Body of pancreas (tissue), 4 donors: ENCODE measurements around the gene SCCPDH. TPM values are rescaled to one million over a fixed set of nuclear protein-coding genes. Genes with fewer than 3 reads are reported as not detected.

Experiments used
- ATAC-seq: fragments of 150-250 bp; one replicate; pipeline ENCODE4 v1.9.1; 2016
- DNase-seq, 4 donors: peaks; one replicate each; pipeline ENCODE4 v3.0.0-alpha.2; 2019
- H3K27ac ChIP-seq, 4 donors: fragments of 200-600 bp; sonication (generic); 1 replicate in 3 of 4; 2 replicates in 1 of 4; pipeline versions ENCODE4 v1.5.1 to v1.6.1; 2016 to 2019; ENCODE audit warnings: mild to moderate bottlenecking in 1 of 4, mixed read lengths in 1 of 4, moderate library complexity in 1 of 4
- H3K27me3 ChIP-seq, 2 donors: fragments of 200-600 bp; sonication (generic); one replicate each; pipeline ENCODE4 v1.6.0; 2016; ENCODE audit warnings: mild to moderate bottlenecking in 1 of 2
- H3K36me3 ChIP-seq, 2 donors: fragments of 200-600 bp; sonication (generic); replicated peaks in 1 of 2; 2 replicates each; pipeline ENCODE4 v1.5.1; 2016; ENCODE audit warnings: low read depth in 2 of 2; ENCODE audit not compliant: insufficient read depth in 1 of 2
- H3K4me1 ChIP-seq: fragments of 200-600 bp; sonication (generic); one replicate; pipeline ENCODE4 v1.6.0; 2016
- H3K4me3 ChIP-seq, 2 donors: fragments of 200-600 bp; sonication (generic); 1 replicate in 1 of 2; 2 replicates in 1 of 2; pipeline ENCODE4 v1.5.1; 2016 to 2019
- H3K9me3 ChIP-seq, 3 donors: fragments of 200-600 bp; sonication (generic); 1 replicate in 2 of 3; 2 replicates in 1 of 3; pipeline ENCODE4 v1.5.1; 2016
- CTCF ChIP-seq, 7 experiments: fragments of 450-650 bp in 4 of 7; fragments of 200-600 bp in 3 of 7; sonication (generic) in 3 of 7; IDR thresholded peaks; one replicate each; pipeline ENCODE4 v1.5.1; 2016 to 2019; ENCODE audit warnings: antibody characterized with exemption in 7 of 7
- POLR2A ChIP-seq, 3 donors: fragments of 450-650 bp; IDR thresholded peaks; one replicate each; pipeline ENCODE4 v1.6.1; 2016; ENCODE audit warnings: antibody characterized with exemption in 3 of 3, mild to moderate bottlenecking in 2 of 3
- WGBS, 2 donors: methylation state at CpG; one replicate each; pipeline ENCODE4 v1.1.5; 2017; 5-methylcytosine and 5-hydroxymethylcytosine counted together
- intact Hi-C: fragments of 100-400 bp; cut with DNase I; formaldehyde crosslinking; loops from one replicate; pipeline ENCODE4 v1.15.1; 2023
- total RNA-seq, 2 donors: library from RNA; depleted of rRNA; stranded (reverse); fragments of >200 nt; gene quantifications; one replicate each; pipeline ENCODE4 v1.1.0, GENCODE V29; 2016

SCCPDH gene
- total RNA-seq, 2 donors from 2014 or later, result 9.9 to 15.0 TPM

- WGBS, 2 donors, result 31 to 42% methylated on average over 6 to 8 of the region's 8 CpGs
These were observed 20.6 kb upstream of the SCCPDH start for GRCh38 chr1:246703581-246703980.

GRCh38 chr1:246705368-246705767, 18.8 kb upstream of the SCCPDH start:
- TF ChIP-seq CTCF (IDR thresholded peaks at IDR 0.05), result no peak
- TF ChIP-seq POLR2A (IDR thresholded peaks at IDR 0.05), result no peak
- H3K4me1 ChIP-seq, result no peaks in the 10 kb centered on the region
- no peak for ATAC-seq
- no peak for DNase-seq
- intact Hi-C loops, result no loop called here
- no peak overlapping the region for H3K4me3 ChIP-seq
- 75 to 77% methylated on average over 3 of the region's 3 CpGs for WGBS, 2 donors
- no peaks in the 10 kb centered on the region for H3K9me3 ChIP-seq
- H3K27ac ChIP-seq, result no peak overlapping the region
- H3K36me3 ChIP-seq, result no peaks in the 10 kb centered on the region
- no peaks in the 10 kb centered on the region for H3K27me3 ChIP-seq

More at GRCh38 chr1:246703581-246703980, 20.6 kb upstream of the SCCPDH start:
- no peaks in the 10 kb centered on the region for H3K27me3 ChIP-seq
- TF ChIP-seq CTCF (IDR thresholded peaks at IDR 0.05) (no peak), POLR2A (IDR thresholded peaks at IDR 0.05) (no peak)
- H3K9me3 ChIP-seq, result no peaks in the 10 kb centered on the region
- no peak for ATAC-seq
- H3K4me1 ChIP-seq, result peaks cover 9% of the 10 kb centered on the region
- no peaks in the 10 kb centered on the region for H3K36me3 ChIP-seq
- H3K27ac ChIP-seq, result no peak overlapping the region
- intact Hi-C loops, result no loop called here
- DNase-seq, result peak in 3 of 4 donors; percentile 31 to 47 (median 36)
- H3K4me3 ChIP-seq, result no peak overlapping the region

- intact Hi-C loops, result no loop called here
- H3K4me1 ChIP-seq, result no peaks in the 10 kb centered on the region
- 88 to 91% methylated on average over 6 of the region's 6 CpGs for WGBS, 2 donors
- H3K36me3 ChIP-seq, result no peaks in the 10 kb centered on the region
- DNase-seq, result no peak
- no peak overlapping the region for H3K4me3 ChIP-seq
- H3K9me3 ChIP-seq, result no peaks in the 10 kb centered on the region
- H3K27me3 ChIP-seq, result no peaks in the 10 kb centered on the region
- no peak overlapping the region for H3K27ac ChIP-seq
- TF ChIP-seq CTCF (IDR thresholded peaks at IDR 0.05) (no peak), POLR2A (IDR thresholded peaks at IDR 0.05) (no peak)
- ATAC-seq, result no peak
These were observed 16.0 kb upstream of the SCCPDH start for GRCh38 chr1:246708166-246708565.

GRCh38 chr1:246709196-246709595, 15.0 kb upstream of the SCCPDH start:
- no peak for ATAC-seq
- no peak for TF ChIP-seq POLR2A (IDR thresholded peaks at IDR 0.05)
- TF ChIP-seq CTCF (IDR thresholded peaks at IDR 0.05), result no peak
- no peaks in the 10 kb centered on the region for H3K36me3 ChIP-seq
- WGBS, 2 donors, result 93 to 98% methylated on average over 4 of the region's 4 CpGs
- no peak overlapping the region for H3K4me3 ChIP-seq
- DNase-seq, result no peak
- intact Hi-C loops, result no loop called here
- no peaks in the 10 kb centered on the region for H3K27me3 ChIP-seq
- H3K9me3 ChIP-seq, result no peaks in the 10 kb centered on the region
- no peaks in the 10 kb centered on the region for H3K4me1 ChIP-seq
- H3K27ac ChIP-seq, result no peak overlapping the region

GRCh38 chr1:246709835-246710234, 14.4 kb upstream of the SCCPDH start:
- DNase-seq (no peak), ATAC-seq (no peak)
- TF ChIP-seq POLR2A (IDR thresholded peaks at IDR 0.05) (no peak), CTCF (IDR thresholded peaks at IDR 0.05) (no peak)
- WGBS, 2 donors, result 8 to 10% methylated on average over 2 of the region's 2 CpGs
- Histone ChIP-seq H3K36me3 (no peaks in the 10 kb centered on the region), H3K4me1 (no peaks in the 10 kb centered on the region), H3K9me3 (no peaks in the 10 kb centered on the region), H3K4me3 (no peak overlapping the region), H3K27me3 (no peaks in the 10 kb centered on the region), H3K27ac (no peak overlapping the region)
- intact Hi-C loops, result no loop called here
